ENCODE measurements around the gene ARAP2. TPM values are rescaled to one million over a fixed set of nuclear protein-coding genes. Genes with fewer than 3 reads are reported as not detected.

Gene ARAP2
- total and polyA plus RNA-seq, 2 of the 13 experiments (the other 11 are each of a cell fraction or from before 2014, with no cell fraction given) = 0.37 to 1.4 TPM

DNA sequence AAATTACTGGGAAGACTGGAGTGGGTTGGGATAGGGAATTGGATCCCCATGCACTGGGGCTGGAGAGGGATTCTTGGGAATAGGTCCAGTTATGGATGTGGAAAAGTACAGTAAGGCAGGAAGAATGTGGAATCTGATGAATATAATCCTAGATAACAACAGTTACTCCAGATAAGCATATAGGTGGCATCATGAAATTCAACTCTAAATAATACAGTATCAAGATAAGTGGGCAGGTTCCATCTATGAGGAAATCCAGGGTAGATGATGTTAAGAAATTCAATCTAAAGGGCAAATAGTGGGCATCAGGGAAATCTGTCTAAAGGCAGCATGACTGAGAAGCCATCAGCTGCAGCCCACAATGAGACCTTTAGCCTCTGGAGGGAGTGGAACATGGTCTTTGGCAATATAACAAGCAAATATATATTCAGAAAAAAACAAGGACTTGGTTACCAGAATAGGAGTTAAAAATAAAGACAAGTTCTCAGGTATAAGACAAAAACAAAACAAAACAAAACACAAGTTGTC, 38.3 kb upstream of the ARAP2 start (continued):
- TF ChIP-seq, protein P1, sequence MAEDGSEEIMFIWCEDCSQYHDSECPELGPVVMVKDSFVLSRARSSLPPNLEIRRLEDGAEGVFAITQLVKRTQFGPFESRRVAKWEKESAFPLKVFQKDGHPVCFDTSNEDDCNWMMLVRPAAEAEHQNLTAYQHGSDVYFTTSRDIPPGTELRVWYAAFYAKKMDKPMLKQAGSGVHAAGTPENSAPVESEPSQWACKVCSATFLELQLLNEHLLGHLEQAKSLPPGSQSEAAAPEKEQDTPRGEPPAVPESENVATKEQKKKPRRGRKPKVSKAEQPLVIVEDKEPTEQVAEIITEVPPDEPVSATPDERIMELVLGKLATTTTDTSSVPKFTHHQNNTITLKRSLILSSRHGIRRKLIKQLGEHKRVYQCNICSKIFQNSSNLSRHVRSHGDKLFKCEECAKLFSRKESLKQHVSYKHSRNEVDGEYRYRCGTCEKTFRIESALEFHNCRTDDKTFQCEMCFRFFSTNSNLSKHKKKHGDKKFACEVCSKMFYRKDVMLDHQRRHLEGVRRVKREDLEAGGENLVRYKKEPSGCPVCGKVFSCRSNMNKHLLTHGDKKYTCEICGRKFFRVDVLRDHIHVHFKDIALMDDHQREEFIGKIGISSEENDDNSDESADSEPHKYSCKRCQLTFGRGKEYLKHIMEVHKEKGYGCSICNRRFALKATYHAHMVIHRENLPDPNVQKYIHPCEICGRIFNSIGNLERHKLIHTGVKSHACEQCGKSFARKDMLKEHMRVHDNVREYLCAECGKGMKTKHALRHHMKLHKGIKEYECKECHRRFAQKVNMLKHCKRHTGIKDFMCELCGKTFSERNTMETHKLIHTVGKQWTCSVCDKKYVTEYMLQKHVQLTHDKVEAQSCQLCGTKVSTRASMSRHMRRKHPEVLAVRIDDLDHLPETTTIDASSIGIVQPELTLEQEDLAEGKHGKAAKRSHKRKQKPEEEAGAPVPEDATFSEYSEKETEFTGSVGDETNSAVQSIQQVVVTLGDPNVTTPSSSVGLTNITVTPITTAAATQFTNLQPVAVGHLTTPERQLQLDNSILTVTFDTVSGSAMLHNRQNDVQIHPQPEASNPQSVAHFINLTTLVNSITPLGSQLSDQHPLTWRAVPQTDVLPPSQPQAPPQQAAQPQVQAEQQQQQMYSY (CRISPR knock-in tag; IDR thresholded peaks at IDR 0.05) = no peak
- TF ChIP-seq, protein P2, sequence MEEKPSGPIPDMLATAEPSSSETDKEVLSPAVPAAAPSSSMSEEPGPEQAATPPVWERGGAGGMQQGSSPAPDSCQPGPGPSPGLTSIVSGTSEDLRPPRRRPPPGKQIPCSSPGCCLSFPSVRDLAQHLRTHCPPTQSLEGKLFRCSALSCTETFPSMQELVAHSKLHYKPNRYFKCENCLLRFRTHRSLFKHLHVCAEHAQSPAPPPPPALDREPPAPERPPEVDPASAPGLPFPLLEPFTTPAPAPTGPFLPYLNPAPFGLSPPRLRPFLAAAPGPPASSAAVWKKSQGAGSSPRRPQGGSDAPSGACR (CRISPR knock-in tag; IDR thresholded peaks at IDR 0.05) = no peak
- TF ChIP-seq, protein P3, sequence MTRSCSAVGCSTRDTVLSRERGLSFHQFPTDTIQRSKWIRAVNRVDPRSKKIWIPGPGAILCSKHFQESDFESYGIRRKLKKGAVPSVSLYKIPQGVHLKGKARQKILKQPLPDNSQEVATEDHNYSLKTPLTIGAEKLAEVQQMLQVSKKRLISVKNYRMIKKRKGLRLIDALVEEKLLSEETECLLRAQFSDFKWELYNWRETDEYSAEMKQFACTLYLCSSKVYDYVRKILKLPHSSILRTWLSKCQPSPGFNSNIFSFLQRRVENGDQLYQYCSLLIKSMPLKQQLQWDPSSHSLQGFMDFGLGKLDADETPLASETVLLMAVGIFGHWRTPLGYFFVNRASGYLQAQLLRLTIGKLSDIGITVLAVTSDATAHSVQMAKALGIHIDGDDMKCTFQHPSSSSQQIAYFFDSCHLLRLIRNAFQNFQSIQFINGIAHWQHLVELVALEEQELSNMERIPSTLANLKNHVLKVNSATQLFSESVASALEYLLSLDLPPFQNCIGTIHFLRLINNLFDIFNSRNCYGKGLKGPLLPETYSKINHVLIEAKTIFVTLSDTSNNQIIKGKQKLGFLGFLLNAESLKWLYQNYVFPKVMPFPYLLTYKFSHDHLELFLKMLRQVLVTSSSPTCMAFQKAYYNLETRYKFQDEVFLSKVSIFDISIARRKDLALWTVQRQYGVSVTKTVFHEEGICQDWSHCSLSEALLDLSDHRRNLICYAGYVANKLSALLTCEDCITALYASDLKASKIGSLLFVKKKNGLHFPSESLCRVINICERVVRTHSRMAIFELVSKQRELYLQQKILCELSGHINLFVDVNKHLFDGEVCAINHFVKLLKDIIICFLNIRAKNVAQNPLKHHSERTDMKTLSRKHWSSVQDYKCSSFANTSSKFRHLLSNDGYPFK (CRISPR knock-in tag; IDR thresholded peaks at IDR 0.05; ENCODE audit: borderline replicate concordance) = no peak
- TF ChIP-seq ZNF17 (CRISPR knock-in tag; IDR thresholded peaks at IDR 0.05) (no peak), ZSCAN12 (CRISPR knock-in tag; IDR thresholded peaks at IDR 0.05) (no peak)
